SK-N-SH (cell line): Measurements from ENCODE around the gene JAG2. TPM values are rescaled to one million over a fixed set of nuclear protein-coding genes. Genes with fewer than 3 reads are reported as not detected.

Source experiments
- CTCF ChIA-PET: fragments of 300-600, 350-600 bp; formaldehyde crosslinking; extraction: SDS; loops from one replicate; lab custom pipeline; 2021; lab: Yijun Ruan, JAX
- POLR2A ChIA-PET: fragments of 350-600 bp; sonication (Branson Sonifier 250); formaldehyde crosslinking; extraction: SDS; loops from one replicate; lab custom pipeline; 2020; ENCODE audit warnings: antibody characterized with exemption, inconsistent platforms; lab: Yijun Ruan, JAX
- DNase-seq: peaks from one replicate; pipeline ENCODE4 v3.0.0; 2012
- H2AFZ ChIP-seq: fragments of 200-600 bp; sonication (generic); 2 replicates; pipeline ENCODE4 v1.8.1; 2016; ENCODE audit warnings: antibody characterized with exemption, mild to moderate bottlenecking, low read depth
- H3F3A ChIP-seq: fragments of 200-600 bp; sonication (generic); replicated peaks from 2 replicates; pipeline ENCODE3; 2016; ENCODE audit warnings: antibody characterized with exemption, mild to moderate bottlenecking; ENCODE audit not compliant: insufficient read depth
- H3K27ac ChIP-seq, 2 experiments: fragments of 200-500 bp in 1 of 2; fragments of 200-600 bp in 1 of 2; sonication (Bioruptor generic) in 1 of 2; sonication (generic), shearing (Covaris generic) in 1 of 2; 2 replicates each; pipeline versions ENCODE4 v1.5.1 to v1.6.1; 2014 to 2016; ENCODE audit warnings: low read depth in 2 of 2, inconsistent platforms in 1 of 2, low read length in 1 of 2, mild to moderate bottlenecking in 1 of 2, mixed read lengths in 1 of 2
- H3K27me3 ChIP-seq: fragments of 200-600 bp; sonication (generic), shearing (Covaris generic); 2 replicates; pipeline ENCODE4 v1.6.1; 2016; ENCODE audit warnings: mixed run types; ENCODE audit not compliant: insufficient read depth
- H3K36me3 ChIP-seq, 2 experiments: fragments of 200-500 bp in 1 of 2; fragments of 200-600 bp in 1 of 2; sonication (Bioruptor generic) in 1 of 2; sonication (generic) in 1 of 2; replicated peaks in 1 of 2; 2 replicates each; pipeline versions ENCODE3 to v1.5.1; 2014 to 2016; ENCODE audit warnings: low read length in 1 of 2, mild to moderate bottlenecking in 1 of 2; ENCODE audit not compliant: insufficient read depth in 2 of 2, control insufficient read depth in 1 of 2
- H3K4me1 ChIP-seq, 2 experiments: fragments of 200-500 bp in 1 of 2; fragments of 200-600 bp in 1 of 2; sonication (Bioruptor generic) in 1 of 2; sonication (generic), shearing (Covaris generic) in 1 of 2; 2 replicates each; pipeline versions ENCODE4 v1.5.1 to v1.6.1; 2014 to 2016; ENCODE audit warnings: low read depth in 1 of 2, low read length in 1 of 2, mixed run types in 1 of 2; ENCODE audit not compliant: insufficient read depth in 2 of 2, control insufficient read depth in 1 of 2
- H3K4me2 ChIP-seq: fragments of 200-600 bp; sonication (generic), shearing (Covaris generic); 2 replicates; pipeline ENCODE4 v1.6.1; 2017; ENCODE audit warnings: mixed run types
- H3K4me3 ChIP-seq, 2 experiments: fragments of 200-500 bp in 1 of 2; fragments of 200-600 bp in 1 of 2; sonication (Bioruptor generic) in 1 of 2; sonication (generic), shearing (Covaris generic) in 1 of 2; 2 replicates each; pipeline versions ENCODE4 v1.5.1 to v1.8.1; 2014 to 2016; ENCODE audit warnings: low read depth in 2 of 2, inconsistent platforms in 1 of 2, low read length in 1 of 2, mild to moderate bottlenecking in 1 of 2, mixed read lengths in 1 of 2, moderate library complexity in 1 of 2
- H3K79me2 ChIP-seq: fragments of 200-600 bp; sonication (generic); 2 replicates; pipeline ENCODE4 v1.8.1; 2017; ENCODE audit warnings: mild to moderate bottlenecking; ENCODE audit not compliant: insufficient read depth
- H3K9ac ChIP-seq: fragments of 200-600 bp; sonication (generic); 2 replicates; pipeline ENCODE4 v1.6.1; 2017; ENCODE audit warnings: mixed run types
- H3K9me2 ChIP-seq: fragments of 200-600 bp; sonication (generic); 2 replicates; pipeline ENCODE4 v1.6.1; 2017; ENCODE audit warnings: mixed run types
- H3K9me3 ChIP-seq: fragments of 200-600 bp; sonication (generic); 2 replicates; pipeline ENCODE4 v1.6.1; 2017; ENCODE audit warnings: mixed run types, mild to moderate bottlenecking, moderate library complexity
- H4K20me1 ChIP-seq: fragments of 200-600 bp; sonication (generic); 2 replicates; pipeline ENCODE4 v1.6.1; 2017; ENCODE audit warnings: mild to moderate bottlenecking, mixed run types; ENCODE audit not compliant: insufficient read depth
- CHD2 ChIP-seq: fragments of 150-350 bp; IDR thresholded peaks from 2 replicates; pipeline ENCODE4 v1.6.1; 2018; ENCODE audit warnings: low read length; ENCODE audit not compliant: partially characterized antibody
- EP300 ChIP-seq, 2 experiments: IDR thresholded peaks; 2 replicates each; pipeline versions ENCODE4 v1.4.0 to v1.6.1; 2012; ENCODE audit warnings: borderline replicate concordance in 1 of 2, low read depth in 1 of 2, low read length in 1 of 2
- EZH2phosphoT487 ChIP-seq: fragments of 200-600 bp; sonication (generic); IDR thresholded peaks from 2 replicates; pipeline ENCODE4 v1.6.1; 2017; ENCODE audit warnings: low read depth, mixed run types, mild to moderate bottlenecking, antibody characterized with exemption, moderate library complexity, borderline replicate concordance
- FOXJ3 ChIP-seq: sonication (generic); formaldehyde crosslinking; IDR thresholded peaks from 2 replicates; pipeline ENCODE4 v1.5.1; 2020; ENCODE audit warnings: mild to moderate bottlenecking, missing genetic modification reagents
- GATA2 ChIP-seq: sonication (generic); formaldehyde crosslinking; IDR thresholded peaks from 2 replicates; pipeline ENCODE4 v1.5.0; 2020; ENCODE audit warnings: mild to moderate bottlenecking, missing genetic modification reagents
- IRF3 ChIP-seq: fragments of 150-350 bp; IDR thresholded peaks from 2 replicates; pipeline ENCODE4 v1.6.1; 2016; ENCODE audit warnings: mild to moderate bottlenecking, low read depth, low read length
- MEF2A ChIP-seq: IDR thresholded peaks from 2 replicates; pipeline ENCODE4 v1.4.0; 2012; ENCODE audit warnings: low read depth, borderline replicate concordance
- MXI1 ChIP-seq: IDR thresholded peaks from 2 replicates; pipeline ENCODE4 v1.6.1; 2012; ENCODE audit warnings: mild to moderate bottlenecking, low read depth, low read length, improper control_type of control experiment
- NFIC ChIP-seq: IDR thresholded peaks from 2 replicates; pipeline ENCODE4 v1.4.0; 2012; ENCODE audit warnings: borderline replicate concordance
- POLR2AphosphoS5 ChIP-seq: IDR thresholded peaks from 2 replicates; pipeline ENCODE4 v1.6.1; 2012; ENCODE audit warnings: low read depth, low read length
- RAD21 ChIP-seq: IDR thresholded peaks from 2 replicates; pipeline ENCODE4 v1.6.1; 2012; ENCODE audit warnings: mild to moderate bottlenecking, low read length
- REST ChIP-seq: IDR thresholded peaks from 2 replicates; pipeline ENCODE4 v1.6.1; 2012; ENCODE audit warnings: mild to moderate bottlenecking, low read depth, low read length, moderate library complexity
- SIN3A ChIP-seq: IDR thresholded peaks from 2 replicates; pipeline ENCODE4 v1.6.1; 2012; ENCODE audit warnings: low read depth, mild to moderate bottlenecking, low read length, moderate library complexity, borderline replicate concordance
- YY1 ChIP-seq: IDR thresholded peaks from 2 replicates; pipeline ENCODE4 v1.4.0; 2012; ENCODE audit warnings: low read depth, mild to moderate bottlenecking
- WGBS: methylation state at CpG from one replicate; pipeline ENCODE4 v1.1.6; 2017; ENCODE audit warnings: low lambda C conversion rate; 5-methylcytosine and 5-hydroxymethylcytosine counted together
- polyA plus RNA-seq, 3 experiments: library from polyadenylated mRNA; depleted of rRNA; stranded (reverse); fragments of >200 nt; gene quantifications; 2 replicates each; pipeline ENCODE4 v1.2.3, GENCODE V29; 2012

JAG2 gene
- polyA plus RNA-seq, 1 of the 3 experiments (the other 2 are of a cell fraction) = 1.7 TPM

DNA sequence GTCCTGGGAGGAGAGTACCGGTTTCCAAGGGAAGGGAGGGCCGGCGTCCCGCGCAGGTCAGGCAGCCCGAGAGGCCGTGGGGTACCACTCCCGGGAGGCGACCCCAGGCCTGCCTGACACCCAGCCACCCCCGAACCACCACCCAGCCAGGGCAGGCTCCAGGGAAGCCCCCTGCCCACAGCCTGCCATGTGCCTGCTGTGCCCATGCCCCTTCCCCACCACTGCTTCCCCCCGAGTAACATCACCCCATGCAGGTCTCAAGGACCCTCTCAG lies 10.2 kb upstream of the JAG2 start:
- H3K27me3 ChIP-seq = no peaks in the 10 kb centered on the region
- no peak overlapping the region for H3K27ac ChIP-seq
- H3K4me1 ChIP-seq = peaks cover 0 to 8% of the 10 kb centered on the region in 2 experiments; a peak in 2 of 4 replicates
- H2AFZ ChIP-seq = no peak overlapping the region
- POLR2A ChIA-PET = no interaction called here
- no peaks in the 10 kb centered on the region for H3K36me3 ChIP-seq
- CTCF ChIA-PET = interaction anchor here (1.2 to 1.7 kb wide), 3 partner anchors 9 to 204 kb away, joined by 4 to 9 read pairs (median 6); partner anchors contain the start of gene JAG2
- no peak for TF ChIP-seq MXI1
- TF ChIP-seq IRF3 = no peak
- no peak for TF ChIP-seq NFIC
- no peak for TF ChIP-seq POLR2AphosphoS5
- TF ChIP-seq REST = no peak
- no peak for TF ChIP-seq EZH2phosphoT487
- H3K79me2 ChIP-seq = no peaks in the 10 kb centered on the region
- H3K4me3 ChIP-seq = no peak overlapping the region
- no peak for DNase-seq
- no peaks in the 10 kb centered on the region for H3K9me2 ChIP-seq
- no peaks in the 10 kb centered on the region for H4K20me1 ChIP-seq
- no peak overlapping the region for H3K4me2 ChIP-seq
- no peak overlapping the region for H3K9ac ChIP-seq
- H3F3A ChIP-seq = peaks cover 7% of the 10 kb centered on the region
- H3K9me3 ChIP-seq = no peaks in the 10 kb centered on the region
- 60% methylated on average over 2 of the region's 11 CpGs for WGBS

DNA sequence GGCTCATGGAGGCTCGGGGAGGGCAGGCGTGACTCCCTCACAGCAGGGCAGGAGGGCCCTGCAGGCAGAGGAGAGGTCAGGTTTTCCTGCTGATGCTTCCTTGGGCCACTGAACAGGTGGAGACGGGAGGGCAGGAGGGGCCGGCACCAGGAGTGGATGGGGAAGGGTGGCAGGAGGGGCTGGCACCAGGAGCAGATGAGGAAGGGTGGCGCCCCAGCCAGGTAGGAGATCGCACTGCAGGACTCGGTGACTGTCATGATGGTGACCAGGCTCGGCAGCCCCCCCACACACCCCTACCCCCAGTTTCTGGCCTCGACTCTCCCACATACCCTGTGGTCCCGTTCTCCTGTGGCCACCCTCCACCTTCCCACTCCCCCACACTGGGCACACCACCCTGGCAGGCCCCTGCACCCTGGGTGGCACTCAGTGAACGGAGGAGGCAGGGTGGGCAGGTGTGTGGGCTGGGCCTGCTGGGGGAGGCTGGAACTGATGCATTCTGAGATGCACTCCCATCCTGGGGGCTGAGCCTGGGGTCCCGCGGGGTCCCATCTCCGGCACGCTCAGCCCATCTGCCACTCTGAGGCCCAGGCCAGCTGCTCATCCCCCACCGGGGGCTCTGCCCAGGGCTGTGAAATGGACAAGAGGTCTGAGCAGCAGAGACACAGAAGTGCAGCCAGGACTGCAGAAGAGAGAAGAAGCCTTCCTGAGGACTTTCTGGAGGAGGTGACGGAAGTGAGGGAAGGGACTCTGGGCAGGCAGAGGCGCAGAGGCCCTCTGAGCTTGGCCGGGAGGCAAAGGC lies 9.7 kb upstream of the JAG2 start:
- no peak overlapping the region for H2AFZ ChIP-seq
- no peak overlapping the region for H3K4me2 ChIP-seq
- no peaks in the 10 kb centered on the region for H3K9me3 ChIP-seq
- H3K79me2 ChIP-seq = no peaks in the 10 kb centered on the region
- ChIA-PET POLR2A (no interaction called here), CTCF (interaction anchor here (1.2 to 1.7 kb wide), 3 partner anchors 9 to 203 kb away, joined by 4 to 9 read pairs (median 6); partner anchors contain the start of gene JAG2)
- peaks cover 0 to 8% of the 10 kb centered on the region in 2 experiments; a peak in 2 of 4 replicates for H3K4me1 ChIP-seq
- H3K27me3 ChIP-seq = no peaks in the 10 kb centered on the region
- peaks cover 7% of the 10 kb centered on the region for H3F3A ChIP-seq
- H3K9ac ChIP-seq = no peak overlapping the region
- no peaks in the 10 kb centered on the region for H3K9me2 ChIP-seq
- no peaks in the 10 kb centered on the region for H3K36me3 ChIP-seq
- TF ChIP-seq MEF2A (no peak), IRF3 (no peak), RAD21 (no peak), YY1 (no peak), SIN3A (no peak), CHD2 (no peak), EP300 (IDR thresholded peaks at IDR 0.05; ENCODE audit: borderline replicate concordance in 1 of 2, low read depth in 1 of 2, low read length in 1 of 2) (no peak), GATA2 (CRISPR knock-in tag) (no peak), NFIC (no peak), FOXJ3 (no peak)
- no peaks in the 10 kb centered on the region for H4K20me1 ChIP-seq
- 90% methylated on average over 18 of the region's 19 CpGs for WGBS
- DNase-seq = no peak
- no peak overlapping the region for H3K27ac ChIP-seq
- no peak overlapping the region for H3K4me3 ChIP-seq
